ENCODE results near the gene RCSD1.
A peak's percentile ranks its signal among the peaks of the same experiment; 100 is the strongest.

The RCSD1 gene

GRCh38 chr1:167618366-167618765 lies 11.7 kb upstream of the RCSD1 start:
- DNase-seq = no peak

- no peak for DNase-seq
Observed at GRCh38 chr1:167618789-167619188, 11.2 kb upstream of the RCSD1 start.

- no peak for DNase-seq
Observed at GRCh38 chr1:167620002-167620401, 10.0 kb upstream of the RCSD1 start.

GRCh38 chr1:167621780-167622313 lies 8.2 kb upstream of the RCSD1 start:
- no peak for DNase-seq

DNA sequence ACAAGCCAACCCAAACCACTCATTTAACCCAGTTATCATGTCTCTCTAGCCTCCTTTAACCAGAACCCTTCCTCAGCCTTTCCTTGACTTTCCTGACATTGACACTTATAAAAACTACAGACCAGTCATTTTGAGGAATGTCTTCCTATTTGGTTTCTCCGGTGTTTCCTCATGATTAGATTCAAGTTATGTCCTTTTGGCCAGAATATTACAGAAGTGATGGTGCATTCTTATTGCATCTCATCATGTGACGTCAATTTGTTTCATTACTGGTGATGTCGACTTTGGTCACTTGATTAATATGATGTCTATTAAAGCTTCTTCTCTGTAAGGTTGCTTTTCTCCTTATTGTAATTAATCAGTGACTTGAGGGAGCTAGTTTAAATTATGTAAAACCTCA lies 6.1 kb upstream of the RCSD1 start:
- no peak for DNase-seq

GRCh38 chr1:167625040-167625823 lies 4.8 kb upstream of the RCSD1 start:
- DNase-seq = no peak

GRCh38 chr1:167627615-167627864 lies 2.5 kb upstream of the RCSD1 start:
- DNase-seq = peak; percentile 41

GRCh38 chr1:167627865-167628641 lies 2.0 kb upstream of the RCSD1 start:
- DNase-seq = peak; percentile 78

DNA sequence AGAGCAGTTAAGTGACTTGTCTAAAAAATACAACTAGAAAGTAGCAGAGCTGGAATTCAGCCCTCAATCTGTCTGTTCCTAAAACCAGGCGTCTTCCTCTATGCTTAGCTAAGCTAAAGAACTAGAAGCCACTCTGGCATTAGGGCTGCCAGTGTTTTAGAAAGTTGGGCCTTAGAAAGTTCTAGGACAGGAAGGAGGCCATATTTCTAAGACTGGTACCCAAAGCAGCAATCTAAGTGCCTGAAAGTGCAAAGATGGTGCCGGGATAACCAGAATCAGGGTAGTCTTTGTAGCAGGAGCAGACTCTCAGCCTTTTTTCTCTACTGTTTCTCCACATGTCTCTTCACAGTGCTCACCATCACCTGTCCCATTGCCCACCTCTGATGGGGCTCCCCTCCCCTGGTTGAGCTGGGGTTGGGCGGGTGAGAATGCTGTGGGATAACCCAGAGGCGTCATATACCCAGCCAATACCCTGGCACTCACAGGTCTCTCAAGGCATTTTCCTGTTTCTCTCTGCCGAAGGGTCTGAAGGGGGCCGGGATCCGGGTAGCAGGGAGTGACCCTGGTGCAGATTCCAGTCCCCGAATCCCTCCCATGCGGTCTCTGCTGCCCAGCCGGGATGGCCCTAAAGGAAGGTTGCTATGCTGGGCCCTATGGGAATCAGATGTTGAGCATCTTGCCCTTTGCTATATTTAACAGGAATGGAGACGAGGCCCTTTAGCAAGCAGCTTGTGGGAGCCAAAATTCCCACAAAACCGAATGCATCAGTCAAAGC lies 1.1 kb upstream of the RCSD1 start:
- DNase-seq = no peak

GRCh38 chr1:167630568-167631385 lies 745 bp downstream of the RCSD1 start:
- no peak for DNase-seq

DNA sequence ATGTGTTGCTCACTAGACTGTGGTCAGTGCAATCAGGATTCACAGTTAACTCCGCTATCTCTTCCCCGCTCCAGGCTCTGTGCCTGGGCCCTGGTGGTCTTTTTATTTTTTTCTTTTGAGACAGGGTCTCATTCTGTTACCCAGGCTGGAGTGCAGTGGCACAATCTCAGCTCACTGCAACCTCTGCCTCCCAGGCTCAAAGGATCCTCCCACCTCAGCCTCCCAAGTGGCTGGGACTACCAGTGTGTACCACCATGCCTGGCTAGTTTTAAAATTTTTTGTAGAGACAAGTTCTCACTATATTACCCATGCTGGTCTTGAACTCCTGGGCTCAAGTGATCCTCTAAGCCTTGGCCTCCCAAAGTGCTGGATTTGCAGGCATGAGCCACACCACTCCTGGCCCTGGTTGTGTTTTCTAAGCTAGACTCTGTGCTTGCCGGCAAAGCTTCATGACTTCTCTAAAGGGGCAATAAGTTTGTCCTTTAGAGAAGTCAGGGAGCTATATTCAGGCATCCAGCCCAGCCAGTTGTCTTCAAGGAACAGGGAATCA lies 1.4 kb downstream of the RCSD1 start:
- no peak for DNase-seq

GRCh38 chr1:167631936-167632614 lies 2.0 kb downstream of the RCSD1 start:
- peak; percentile 37 for DNase-seq

- no peak for DNase-seq
Observed at GRCh38 chr1:167633258-167633944, 3.4 kb downstream of the RCSD1 start.

GRCh38 chr1:167634435-167634834 lies 4.4 kb downstream of the RCSD1 start:
- DNase-seq = no peak

DNA sequence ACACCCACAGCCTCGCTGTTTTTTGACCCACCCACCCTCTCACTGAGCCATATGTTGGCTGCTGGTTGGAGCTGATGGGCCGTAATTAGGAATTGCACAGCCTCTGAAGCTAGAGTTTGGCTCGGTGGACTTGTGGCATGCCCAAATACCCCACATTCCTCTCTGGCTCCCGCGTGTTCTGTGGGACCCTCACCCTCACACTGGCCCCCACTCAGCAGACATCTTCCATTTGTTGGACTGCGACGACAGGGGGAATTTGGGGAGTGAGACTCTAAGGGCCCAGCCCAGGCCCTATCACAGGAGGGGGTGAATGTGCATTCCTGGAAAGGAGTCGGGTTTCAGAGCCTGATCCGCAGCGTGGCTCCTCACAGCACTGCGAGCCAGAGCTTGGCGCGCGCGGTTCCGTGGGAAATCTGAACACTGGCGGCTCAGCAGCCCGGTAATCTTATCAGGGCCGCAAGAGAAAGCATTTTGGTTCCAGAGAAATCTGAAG lies 5.2 kb downstream of the RCSD1 start:
- no peak for DNase-seq

- no peak for DNase-seq
Observed at GRCh38 chr1:167635941-167636340, 5.9 kb downstream of the RCSD1 start.

- no peak for DNase-seq
Observed at GRCh38 chr1:167638064-167638463, 8.0 kb downstream of the RCSD1 start.

DNA sequence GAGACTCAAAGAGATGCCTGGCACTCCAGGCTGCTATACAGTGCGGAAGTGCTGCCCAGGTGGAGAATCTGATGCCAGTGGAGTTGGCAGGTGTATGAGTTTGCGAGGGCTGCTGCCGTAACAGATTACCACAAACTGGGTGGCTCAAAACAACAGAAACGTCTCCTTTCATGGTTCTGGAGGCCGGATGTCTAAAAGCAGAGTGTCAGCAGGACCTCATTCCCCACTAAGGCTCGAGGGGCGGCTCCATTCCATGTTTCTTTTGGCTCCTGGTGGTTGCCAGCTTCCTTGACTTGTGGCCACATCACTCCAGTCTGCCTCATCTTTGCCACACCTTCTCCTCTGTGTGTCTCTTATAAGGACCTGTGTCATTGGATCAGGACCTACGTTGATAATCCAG lies 10.0 kb downstream of the RCSD1 start:
- DNase-seq = no peak

GRCh38 chr1:167641786-167642500 lies 11.9 kb downstream of the RCSD1 start:
- no peak for DNase-seq

GRCh38 chr1:167642501-167642826 lies 12.4 kb downstream of the RCSD1 start:
- no peak for DNase-seq
